PFSK-1 (cell line): ENCODE results near the gene IQCK.

Experiments used
- POLR2AphosphoS5 ChIP-seq: IDR thresholded peaks from 2 replicates; pipeline ENCODE4 v1.6.1; 2012; ENCODE audit warnings: low read depth, mild to moderate bottlenecking, control low read depth, low read length, moderate library complexity
- TAF1 ChIP-seq: IDR thresholded peaks from 2 replicates; pipeline ENCODE4 v1.6.1; 2012; ENCODE audit warnings: low read length, control low read depth, borderline replicate concordance; ENCODE audit not compliant: insufficient read depth
- TF ChIP-seq, protein P1 (sequence below), 2 experiments: IDR thresholded peaks; 2 replicates each; pipeline versions ENCODE4 v1.6.1 to v1.8.0; 2011 to 2012; ENCODE audit warnings: low read depth in 2 of 2, low read length in 2 of 2, control low read depth in 1 of 2, inconsistent platforms in 1 of 2, mild to moderate bottlenecking in 1 of 2, moderate library complexity in 1 of 2; ENCODE audit not compliant: insufficient read depth in 1 of 2

DNA sequence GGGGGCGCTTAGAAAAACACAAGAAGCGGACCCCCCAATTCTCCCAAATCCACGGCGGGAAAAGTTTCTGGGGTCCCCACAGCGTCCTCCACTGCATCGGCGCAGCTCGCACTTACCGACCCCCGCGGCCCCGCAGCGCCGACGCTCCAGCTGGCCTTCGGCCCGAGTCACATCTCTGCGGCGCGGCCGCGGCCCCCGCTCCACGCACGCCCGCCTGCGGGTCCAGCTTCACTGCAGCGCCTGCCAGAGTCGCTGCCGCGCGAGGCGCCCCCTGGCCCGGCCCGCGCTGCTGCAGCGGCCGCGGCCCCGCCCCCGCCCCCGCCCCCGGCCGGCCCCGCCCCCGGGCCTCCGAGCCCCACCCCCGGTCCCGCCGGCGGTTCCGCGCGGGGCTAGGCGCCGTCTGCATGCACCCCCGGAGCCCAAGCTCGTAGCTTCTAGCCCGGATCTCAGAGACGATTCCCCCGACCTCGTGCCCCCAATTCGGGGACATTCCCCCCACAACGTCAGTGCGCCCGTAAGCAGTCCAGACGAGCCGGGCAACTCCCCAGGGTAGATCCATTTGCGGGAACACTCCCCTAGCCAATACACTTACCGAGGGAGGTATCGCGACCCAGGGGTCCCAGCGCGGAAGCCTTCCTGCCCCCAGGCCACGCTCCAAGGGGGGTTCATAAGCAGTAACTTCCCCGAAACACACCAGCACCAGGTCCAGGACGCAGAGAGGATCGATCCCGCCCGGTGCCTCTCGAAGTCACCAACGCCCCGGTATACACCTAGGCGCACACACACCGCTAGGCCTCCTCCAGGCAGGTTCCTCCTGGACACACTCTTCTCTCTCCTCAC is 166.8 kb downstream of the IQCK start, which contains the start of gene GPRC5B:
- TF ChIP-seq POLR2AphosphoS5 (no peak), TAF1 (no peak)
- TF ChIP-seq, protein P1, sequence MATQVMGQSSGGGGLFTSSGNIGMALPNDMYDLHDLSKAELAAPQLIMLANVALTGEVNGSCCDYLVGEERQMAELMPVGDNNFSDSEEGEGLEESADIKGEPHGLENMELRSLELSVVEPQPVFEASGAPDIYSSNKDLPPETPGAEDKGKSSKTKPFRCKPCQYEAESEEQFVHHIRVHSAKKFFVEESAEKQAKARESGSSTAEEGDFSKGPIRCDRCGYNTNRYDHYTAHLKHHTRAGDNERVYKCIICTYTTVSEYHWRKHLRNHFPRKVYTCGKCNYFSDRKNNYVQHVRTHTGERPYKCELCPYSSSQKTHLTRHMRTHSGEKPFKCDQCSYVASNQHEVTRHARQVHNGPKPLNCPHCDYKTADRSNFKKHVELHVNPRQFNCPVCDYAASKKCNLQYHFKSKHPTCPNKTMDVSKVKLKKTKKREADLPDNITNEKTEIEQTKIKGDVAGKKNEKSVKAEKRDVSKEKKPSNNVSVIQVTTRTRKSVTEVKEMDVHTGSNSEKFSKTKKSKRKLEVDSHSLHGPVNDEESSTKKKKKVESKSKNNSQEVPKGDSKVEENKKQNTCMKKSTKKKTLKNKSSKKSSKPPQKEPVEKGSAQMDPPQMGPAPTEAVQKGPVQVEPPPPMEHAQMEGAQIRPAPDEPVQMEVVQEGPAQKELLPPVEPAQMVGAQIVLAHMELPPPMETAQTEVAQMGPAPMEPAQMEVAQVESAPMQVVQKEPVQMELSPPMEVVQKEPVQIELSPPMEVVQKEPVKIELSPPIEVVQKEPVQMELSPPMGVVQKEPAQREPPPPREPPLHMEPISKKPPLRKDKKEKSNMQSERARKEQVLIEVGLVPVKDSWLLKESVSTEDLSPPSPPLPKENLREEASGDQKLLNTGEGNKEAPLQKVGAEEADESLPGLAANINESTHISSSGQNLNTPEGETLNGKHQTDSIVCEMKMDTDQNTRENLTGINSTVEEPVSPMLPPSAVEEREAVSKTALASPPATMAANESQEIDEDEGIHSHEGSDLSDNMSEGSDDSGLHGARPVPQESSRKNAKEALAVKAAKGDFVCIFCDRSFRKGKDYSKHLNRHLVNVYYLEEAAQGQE (IDR thresholded peaks at IDR 0.05; ENCODE audit: insufficient read depth in 1 of 2, low read depth in 2 of 2, low read length in 2 of 2): no peak
